Stimulated activated CD4-positive, alpha-beta T cell treated with anti-CD3 and anti-CD28 coated beads, TNF-alpha, amount 100 ng/mL, for 48 hours (primary cell): ENCODE data around the gene AXIN1.
"Not testable (repeated sequence)": the region's sequence is repeated elsewhere in the genome, so short reads cannot be mapped to it uniquely, and the experiment has no call there.

Source experiments
- DNase-seq, 3 donors: peaks; one replicate each; pipeline ENCODE4 v3.0.0-alpha.2; 2020; ENCODE audit warnings: low read depth in 3 of 3

The AXIN1 gene

DNA sequence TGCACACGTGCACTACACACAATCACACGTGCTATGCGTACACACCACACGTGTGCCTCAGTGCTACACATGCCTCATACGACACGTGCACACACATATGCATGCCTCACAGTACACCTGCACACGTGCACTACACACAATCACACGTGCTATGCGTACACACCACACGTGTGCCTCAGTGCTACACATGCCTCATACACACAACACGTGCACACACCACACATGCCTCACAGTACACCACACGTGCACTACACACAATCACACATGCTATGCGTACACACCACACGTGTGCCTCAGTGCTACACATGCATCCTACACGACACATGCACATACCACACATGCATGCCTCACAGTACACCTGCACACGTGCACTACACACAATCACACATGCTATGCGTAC is 85.0 kb downstream of the AXIN1 start:
- not testable (repeated sequence) for DNase-seq

- no peak for DNase-seq
Observed at GRCh38 chr16:266258-267164, 86.0 kb downstream of the AXIN1 start.

GRCh38 chr16:265711-266110 is 86.8 kb downstream of the AXIN1 start:
- DNase-seq: no peak

DNA sequence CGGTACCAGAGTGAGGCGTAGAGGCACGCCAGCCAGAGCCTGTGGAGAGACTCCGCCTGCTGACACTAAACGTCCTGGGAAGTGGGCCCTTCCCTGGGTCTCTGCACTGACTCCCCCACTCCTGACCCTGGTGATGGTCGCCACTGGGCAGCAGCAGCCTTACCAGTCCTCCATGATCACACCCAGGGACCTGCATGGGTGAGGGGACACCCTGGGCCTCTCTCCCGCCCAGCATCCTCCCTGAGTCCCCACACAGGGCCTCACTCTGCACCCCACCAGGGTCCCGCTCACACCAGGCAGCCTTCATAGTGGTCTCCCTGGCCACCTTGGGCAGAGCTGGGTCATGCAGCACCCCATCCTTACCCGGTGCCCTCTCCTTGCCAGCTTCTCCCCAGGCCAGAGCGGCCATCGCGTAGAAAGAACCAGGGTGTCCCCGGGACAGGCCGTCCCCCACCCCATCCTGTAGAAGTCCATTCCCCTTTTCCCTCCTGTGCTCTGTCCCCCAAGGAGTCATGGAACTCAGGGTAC is 87.5 kb downstream of the AXIN1 start:
- no peak for DNase-seq

DNA sequence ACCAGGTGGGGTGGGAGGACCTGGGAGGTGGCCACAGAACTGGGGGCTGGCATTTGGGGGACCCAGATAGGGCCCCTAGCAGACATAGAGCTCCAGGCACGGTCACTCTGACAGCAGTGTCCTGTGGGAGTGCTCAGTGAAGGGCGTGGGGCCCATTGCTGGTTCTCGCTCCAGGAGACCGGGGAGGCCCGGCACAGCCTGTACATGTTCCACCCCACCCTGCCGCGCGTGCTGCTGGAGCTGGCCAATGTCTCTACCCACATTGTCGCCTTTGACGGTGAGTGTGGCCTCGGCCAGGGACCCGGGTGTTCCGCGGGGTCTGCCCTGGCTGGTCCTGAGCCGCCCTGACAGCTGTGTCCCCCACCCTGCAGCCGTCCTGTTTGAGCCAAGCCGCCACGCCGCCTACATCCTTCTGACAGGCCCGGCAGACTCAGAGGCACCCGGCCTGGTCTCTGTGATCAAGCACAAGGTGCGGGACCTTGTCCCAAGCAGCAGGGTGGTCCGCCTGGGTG is 88.0 kb downstream of the AXIN1 start:
- DNase-seq: no peak

DNA sequence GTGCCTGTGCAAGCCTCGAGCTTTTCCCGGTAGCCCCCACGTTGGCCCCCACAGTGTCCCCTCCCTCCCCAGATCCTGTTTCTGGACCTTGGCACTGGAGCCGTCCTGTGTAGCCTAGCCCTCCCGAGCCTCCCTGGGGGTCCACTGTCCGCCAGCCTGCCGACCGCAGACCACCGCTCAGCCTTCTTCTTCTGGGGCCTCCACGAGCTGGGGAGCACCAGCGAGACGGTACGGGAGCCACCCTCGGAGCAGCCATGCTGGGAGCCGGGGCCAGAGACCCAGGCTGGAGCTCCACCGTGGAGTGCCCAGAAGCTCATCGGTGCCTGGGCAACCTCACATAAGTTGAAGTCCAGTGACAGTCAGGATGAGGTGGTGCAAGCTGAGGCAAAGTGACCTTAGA is 88.6 kb downstream of the AXIN1 start:
- no peak for DNase-seq

DNA sequence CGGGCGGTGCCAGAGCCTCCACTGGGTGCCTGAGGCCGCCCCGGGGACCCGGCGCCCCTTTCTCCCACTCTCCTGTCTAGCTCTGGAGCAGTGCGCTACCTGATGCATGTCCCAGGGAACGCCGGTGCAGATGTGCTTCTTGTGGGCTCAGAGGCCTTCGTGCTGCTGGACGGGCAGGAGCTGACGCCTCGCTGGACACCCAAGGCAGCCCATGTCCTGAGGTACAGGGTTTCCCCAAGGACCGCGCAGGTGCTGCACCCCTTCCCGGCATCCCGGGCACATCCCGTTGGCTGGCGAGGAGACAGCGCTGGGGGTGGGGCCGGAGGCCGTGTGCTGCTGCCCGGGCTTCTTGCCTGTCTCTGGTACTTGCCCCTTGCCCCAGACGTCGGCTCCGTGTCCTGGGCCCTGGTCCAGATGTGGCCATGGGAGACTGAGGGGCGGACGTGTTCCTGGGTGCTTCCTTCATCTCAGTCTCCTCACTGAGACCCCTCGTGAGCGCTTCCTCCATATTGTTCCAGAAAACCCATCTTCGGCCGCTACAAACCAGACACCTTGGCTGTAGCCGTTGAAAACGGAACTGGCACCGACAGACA is 89.2 kb downstream of the AXIN1 start:
- DNase-seq: no peak

GRCh38 chr16:262121-262745 is 90.3 kb downstream of the AXIN1 start:
- DNase-seq: no peak

GRCh38 chr16:261031-261691 is 91.4 kb downstream of the AXIN1 start:
- DNase-seq: no peak

DNA sequence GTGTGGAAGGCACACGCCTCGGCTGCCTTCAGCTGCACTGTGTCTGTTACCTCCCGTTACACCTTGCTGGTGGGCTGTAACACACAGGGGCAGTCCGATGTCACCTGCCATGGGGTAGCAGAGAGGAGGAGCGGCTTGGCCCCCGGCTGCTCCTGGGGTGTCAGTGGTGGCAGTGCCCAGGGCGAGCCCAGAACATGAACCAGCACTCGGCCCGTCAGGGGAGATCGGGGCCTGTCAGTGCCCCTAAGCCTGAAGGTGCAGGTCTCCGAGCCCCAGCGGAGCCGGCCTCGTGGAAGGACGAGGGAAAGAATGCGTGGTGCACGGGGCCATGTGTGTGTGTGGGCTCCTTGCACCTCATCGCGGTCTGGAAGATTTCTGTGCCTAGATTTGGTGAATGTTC is 92.2 kb downstream of the AXIN1 start:
- DNase-seq: no peak

- no peak for DNase-seq
Observed at GRCh38 chr16:259814-260253, 92.7 kb downstream of the AXIN1 start.

DNA sequence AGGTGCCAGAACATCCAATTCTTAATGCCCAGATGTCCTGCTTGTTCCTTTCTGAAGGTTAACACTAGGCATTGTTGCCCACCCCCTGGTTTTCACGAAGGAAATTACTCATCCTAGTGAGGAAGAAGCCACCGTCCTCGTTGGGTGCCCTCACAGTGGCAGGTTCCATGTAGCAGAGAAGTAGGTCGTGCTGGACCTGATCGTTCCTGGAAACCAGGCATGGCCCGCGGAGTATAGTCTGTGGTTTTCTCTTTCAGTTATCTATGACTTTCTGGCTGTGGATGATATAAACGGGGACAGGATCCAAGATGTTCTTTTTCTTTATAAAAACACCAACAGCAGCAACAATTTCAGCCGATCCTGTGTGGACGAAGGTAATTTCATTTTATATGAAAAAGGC is 93.3 kb downstream of the AXIN1 start:
- no peak for DNase-seq

GRCh38 chr16:258091-258490 is 94.4 kb downstream of the AXIN1 start:
- DNase-seq: not testable (repeated sequence)

- DNase-seq: no peak
Observed at GRCh38 chr16:255183-255582, 97.3 kb downstream of the AXIN1 start.

DNA sequence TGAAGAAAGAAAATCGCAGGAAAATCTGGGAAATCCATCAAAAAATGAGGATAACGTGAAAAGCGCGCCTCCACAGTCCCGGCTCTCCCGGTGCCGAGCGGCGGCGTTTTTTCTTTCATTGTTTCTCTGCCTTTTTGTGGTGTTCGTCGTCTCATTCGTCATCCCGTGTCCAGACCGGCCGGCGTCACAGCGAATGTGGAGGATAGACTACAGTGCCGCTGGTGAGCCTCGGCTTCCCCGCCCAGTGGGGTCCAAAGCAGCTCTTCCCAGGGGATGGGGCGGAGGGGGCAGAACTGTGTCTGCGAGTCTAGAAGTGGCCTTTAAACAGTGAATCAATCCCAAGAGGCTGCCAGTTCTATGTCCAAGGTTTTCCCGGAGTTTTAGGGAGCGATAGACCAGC is 98.1 kb downstream of the AXIN1 start:
- DNase-seq: no peak

- DNase-seq: no peak
Observed at GRCh38 chr16:253833-254232, 98.7 kb downstream of the AXIN1 start.

GRCh38 chr16:252366-253337 is 99.9 kb downstream of the AXIN1 start:
- DNase-seq: no peak

- DNase-seq: no peak
Observed at GRCh38 chr16:249431-249830, 103.1 kb downstream of the AXIN1 start.

GRCh38 chr16:247027-247426 is 105.5 kb downstream of the AXIN1 start:
- no peak for DNase-seq

DNA sequence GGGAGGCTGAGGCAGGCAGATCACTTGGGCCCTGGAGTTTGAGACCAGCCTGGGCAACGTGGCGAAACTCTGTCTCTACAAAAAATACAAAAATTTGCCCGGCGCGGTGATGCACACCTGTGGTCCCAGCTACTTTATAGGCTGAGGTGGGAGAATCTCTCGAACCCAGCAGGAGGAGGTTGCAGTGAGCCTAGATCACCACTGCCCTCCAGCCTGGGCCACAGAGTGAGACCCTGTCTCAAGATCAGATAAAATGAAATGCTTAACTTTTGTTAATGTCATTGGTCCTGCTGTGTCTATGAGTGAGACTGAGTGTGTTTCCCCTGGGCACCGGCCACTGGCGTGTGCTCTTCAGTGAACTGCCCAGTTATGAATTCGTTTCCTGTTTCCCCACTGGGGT is 107.4 kb downstream of the AXIN1 start:
- DNase-seq: no peak

GRCh38 chr16:243348-243747 is 109.2 kb downstream of the AXIN1 start:
- no peak for DNase-seq
